MM.1S (cell line): ENCODE data around the gene MYOF.

Experiments used
- DNase-seq: peaks from one replicate; pipeline ENCODE4 v3.0.0-alpha.2; 2015
- H2AFZ ChIP-seq: fragments of 300-600 bp; sonication (generic); 2 replicates; pipeline ENCODE4 v1.6.0; 2016; ENCODE audit warnings: antibody characterized with exemption, low read length
- H3F3A ChIP-seq: fragments of 300-600 bp; sonication (generic); 2 replicates; pipeline ENCODE4 v1.6.1; 2016; ENCODE audit warnings: mild to moderate bottlenecking, antibody characterized with exemption, low read length, moderate library complexity, mixed read lengths; ENCODE audit not compliant: insufficient read depth
- H3K27ac ChIP-seq: fragments of 300-600 bp; sonication (generic); 2 replicates; pipeline ENCODE4 v1.5.1; 2016; ENCODE audit warnings: mild to moderate bottlenecking, low read length
- H3K27me3 ChIP-seq: fragments of 300-600 bp; sonication (generic); replicated peaks from 2 replicates; pipeline ENCODE4 v1.6.0; 2016; ENCODE audit warnings: low read length; ENCODE audit not compliant: insufficient read depth
- H3K36me3 ChIP-seq: fragments of 300-600 bp; sonication (generic); replicated peaks from 2 replicates; pipeline ENCODE4 v1.6.1; 2016; ENCODE audit warnings: mild to moderate bottlenecking, low read length, mixed read lengths; ENCODE audit not compliant: insufficient read depth
- H3K4me1 ChIP-seq: fragments of 300-600 bp; sonication (generic); 2 replicates; pipeline ENCODE4 v1.6.1; 2016; ENCODE audit warnings: low read length, mixed read lengths
- H3K4me2 ChIP-seq: fragments of 300-600 bp; sonication (generic); 2 replicates; pipeline ENCODE4 v1.6.0; 2016; ENCODE audit warnings: low read depth, low read length
- H3K4me3 ChIP-seq: fragments of 300-600 bp; sonication (generic); 2 replicates; pipeline ENCODE4 v1.5.1; 2016; ENCODE audit warnings: low read length, mixed read lengths
- H3K79me2 ChIP-seq: fragments of 300-600 bp; sonication (generic); 2 replicates; pipeline ENCODE4 v1.6.1; 2016; ENCODE audit warnings: mixed run types, low read length, mixed read lengths
- H3K9ac ChIP-seq: fragments of 300-600 bp; sonication (generic); 2 replicates; pipeline ENCODE4 v1.6.1; 2016; ENCODE audit warnings: low read length, mixed read lengths
- H3K9me2 ChIP-seq: fragments of 300-600 bp; sonication (generic); replicated peaks from 2 replicates; pipeline ENCODE4 v1.6.1; 2016; ENCODE audit warnings: mild to moderate bottlenecking, low read length, mixed read lengths; ENCODE audit not compliant: insufficient read depth
- H3K9me3 ChIP-seq: fragments of 300-600 bp; sonication (generic); replicated peaks from 2 replicates; pipeline ENCODE4 v1.6.1; 2016; ENCODE audit warnings: mild to moderate bottlenecking, low read length, mixed read lengths; ENCODE audit not compliant: insufficient read depth
- H4K20me1 ChIP-seq: fragments of 300-600 bp; sonication (generic); 2 replicates; pipeline ENCODE4 v1.6.1; 2016; ENCODE audit warnings: mild to moderate bottlenecking, low read length, moderate library complexity, mixed read lengths; ENCODE audit not compliant: insufficient read depth
- EZH2 ChIP-seq: fragments of 300-600 bp; sonication (generic); optimal IDR thresholded peaks from 2 replicates; pipeline ENCODE3; 2017; ENCODE audit warnings: low read depth, mild to moderate bottlenecking, antibody characterized with exemption, low read length, mixed read lengths
- EZH2phosphoT487 ChIP-seq: fragments of 300-600 bp; sonication (generic); IDR thresholded peaks from 2 replicates; pipeline ENCODE4 v1.6.1; 2018; ENCODE audit warnings: antibody characterized with exemption, low read length
- TF ChIP-seq, protein P1 (sequence below): fragments of 300-600 bp; sonication (generic); IDR thresholded peaks from 2 replicates; pipeline ENCODE4 v1.5.1; 2016; ENCODE audit warnings: antibody characterized with exemption, low read length, mixed read lengths

The MYOF gene

DNA sequence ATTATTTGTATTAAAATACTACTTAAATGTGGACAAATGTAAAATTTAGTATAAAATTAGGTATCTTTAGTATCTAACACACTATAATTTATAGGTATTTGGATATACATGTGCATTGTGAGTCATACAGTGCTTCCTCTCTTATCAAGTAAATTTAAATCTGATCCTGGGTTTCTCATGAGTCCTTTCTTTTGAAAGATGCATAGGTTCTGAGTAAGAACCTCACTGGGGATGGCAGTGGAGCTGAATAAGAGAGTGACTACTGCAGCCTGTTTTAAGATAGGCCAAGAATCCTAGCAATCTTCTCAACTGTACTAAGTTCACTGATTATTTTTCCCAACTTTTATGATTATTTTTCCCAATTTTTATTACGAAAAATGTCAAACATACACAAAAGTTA is 30.4 kb upstream of the MYOF start:
- Histone ChIP-seq H3K36me3 (no peaks in the 10 kb centered on the region), H3K9ac (no peak overlapping the region)

GRCh38 chr10:93509816-93510215 is 27.7 kb upstream of the MYOF start:
- Histone ChIP-seq H3K4me1 (no peaks in the 10 kb centered on the region), H3K79me2 (no peaks in the 10 kb centered on the region), H3K9me2 (no peaks in the 10 kb centered on the region), H3F3A (no peaks in the 10 kb centered on the region), H3K4me3 (no peak overlapping the region), H3K9ac (no peak overlapping the region), H3K36me3 (0 out of 2 replicates have a peak, but pooled peaks cover 3% of the 10 kb centered on the region), H4K20me1 (no peaks in the 10 kb centered on the region), H3K27me3 (no peaks in the 10 kb centered on the region), H2AFZ (no peak overlapping the region), H3K4me2 (no peak overlapping the region), H3K27ac (no peak overlapping the region), H3K9me3 (no peaks in the 10 kb centered on the region)
- TF ChIP-seq EZH2phosphoT487 (no peak), EZH2 (no peak)
- TF ChIP-seq, protein P1, sequence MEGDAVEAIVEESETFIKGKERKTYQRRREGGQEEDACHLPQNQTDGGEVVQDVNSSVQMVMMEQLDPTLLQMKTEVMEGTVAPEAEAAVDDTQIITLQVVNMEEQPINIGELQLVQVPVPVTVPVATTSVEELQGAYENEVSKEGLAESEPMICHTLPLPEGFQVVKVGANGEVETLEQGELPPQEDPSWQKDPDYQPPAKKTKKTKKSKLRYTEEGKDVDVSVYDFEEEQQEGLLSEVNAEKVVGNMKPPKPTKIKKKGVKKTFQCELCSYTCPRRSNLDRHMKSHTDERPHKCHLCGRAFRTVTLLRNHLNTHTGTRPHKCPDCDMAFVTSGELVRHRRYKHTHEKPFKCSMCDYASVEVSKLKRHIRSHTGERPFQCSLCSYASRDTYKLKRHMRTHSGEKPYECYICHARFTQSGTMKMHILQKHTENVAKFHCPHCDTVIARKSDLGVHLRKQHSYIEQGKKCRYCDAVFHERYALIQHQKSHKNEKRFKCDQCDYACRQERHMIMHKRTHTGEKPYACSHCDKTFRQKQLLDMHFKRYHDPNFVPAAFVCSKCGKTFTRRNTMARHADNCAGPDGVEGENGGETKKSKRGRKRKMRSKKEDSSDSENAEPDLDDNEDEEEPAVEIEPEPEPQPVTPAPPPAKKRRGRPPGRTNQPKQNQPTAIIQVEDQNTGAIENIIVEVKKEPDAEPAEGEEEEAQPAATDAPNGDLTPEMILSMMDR = no peak
- no peak for DNase-seq

More for the DNA sequence above, 30.4 kb upstream of the MYOF start:
- no peak overlapping the region for H2AFZ ChIP-seq
- no peak for DNase-seq
- no peaks in the 10 kb centered on the region for H4K20me1 ChIP-seq
- no peak overlapping the region for H3K27ac ChIP-seq
- H3F3A ChIP-seq = no peaks in the 10 kb centered on the region
- H3K9me3 ChIP-seq = no peaks in the 10 kb centered on the region
- H3K4me1 ChIP-seq = no peaks in the 10 kb centered on the region
- TF ChIP-seq, protein P1 = no peak
- no peak for TF ChIP-seq EZH2
- TF ChIP-seq EZH2phosphoT487 = no peak
- no peaks in the 10 kb centered on the region for H3K27me3 ChIP-seq
- H3K4me3 ChIP-seq = no peak overlapping the region
- no peaks in the 10 kb centered on the region for H3K9me2 ChIP-seq
- no peaks in the 10 kb centered on the region for H3K79me2 ChIP-seq
- H3K4me2 ChIP-seq = no peak overlapping the region

GRCh38 chr10:93505075-93505474 is 22.9 kb upstream of the MYOF start:
- no peak overlapping the region for H3K27ac ChIP-seq
- DNase-seq = no peak
- peaks cover 15% of the 10 kb centered on the region for H3F3A ChIP-seq
- H3K36me3 ChIP-seq = peaks cover 3% of the 10 kb centered on the region; the same call in 1 of the 2 replicates
- no peak overlapping the region for H3K4me2 ChIP-seq
- no peak overlapping the region for H3K9ac ChIP-seq
- H3K4me1 ChIP-seq = peaks cover 18% of the 10 kb centered on the region
- no peak overlapping the region for H2AFZ ChIP-seq
- no peaks in the 10 kb centered on the region for H3K9me3 ChIP-seq
- TF ChIP-seq, protein P1 = no peak
- TF ChIP-seq EZH2 (no peak), EZH2phosphoT487 (no peak)
- peaks cover 9% of the 10 kb centered on the region for H3K79me2 ChIP-seq
- H4K20me1 ChIP-seq = no peaks in the 10 kb centered on the region
- H3K27me3 ChIP-seq = no peaks in the 10 kb centered on the region
- H3K9me2 ChIP-seq = no peaks in the 10 kb centered on the region
- H3K4me3 ChIP-seq = no peak overlapping the region
